GM12864 (cell line): ENCODE data around the gene TEX51.

Experiments
- DNase-seq: peaks from one replicate; pipeline ENCODE4 v3.0.0-alpha.2; 2011; ENCODE audit warnings: low read depth
- H3K4me3 ChIP-seq: 2 replicates; pipeline ENCODE4 v1.5.1; 2011; ENCODE audit warnings: mild to moderate bottlenecking, low read depth, low read length, control low read depth
- TF ChIP-seq, protein P1 (sequence below): IDR thresholded peaks from 2 replicates; pipeline ENCODE4 v1.5.1; 2011; ENCODE audit warnings: low read depth, mild to moderate bottlenecking, moderate library complexity, low read length, control low read depth, inconsistent platforms; ENCODE audit errors: missing control alignments

The TEX51 gene

GRCh38 chr2:126876631-126877030 lies 22.1 kb upstream of the TEX51 start:
- no peak for DNase-seq
- H3K4me3 ChIP-seq, result no peak overlapping the region
- TF ChIP-seq, protein P1, sequence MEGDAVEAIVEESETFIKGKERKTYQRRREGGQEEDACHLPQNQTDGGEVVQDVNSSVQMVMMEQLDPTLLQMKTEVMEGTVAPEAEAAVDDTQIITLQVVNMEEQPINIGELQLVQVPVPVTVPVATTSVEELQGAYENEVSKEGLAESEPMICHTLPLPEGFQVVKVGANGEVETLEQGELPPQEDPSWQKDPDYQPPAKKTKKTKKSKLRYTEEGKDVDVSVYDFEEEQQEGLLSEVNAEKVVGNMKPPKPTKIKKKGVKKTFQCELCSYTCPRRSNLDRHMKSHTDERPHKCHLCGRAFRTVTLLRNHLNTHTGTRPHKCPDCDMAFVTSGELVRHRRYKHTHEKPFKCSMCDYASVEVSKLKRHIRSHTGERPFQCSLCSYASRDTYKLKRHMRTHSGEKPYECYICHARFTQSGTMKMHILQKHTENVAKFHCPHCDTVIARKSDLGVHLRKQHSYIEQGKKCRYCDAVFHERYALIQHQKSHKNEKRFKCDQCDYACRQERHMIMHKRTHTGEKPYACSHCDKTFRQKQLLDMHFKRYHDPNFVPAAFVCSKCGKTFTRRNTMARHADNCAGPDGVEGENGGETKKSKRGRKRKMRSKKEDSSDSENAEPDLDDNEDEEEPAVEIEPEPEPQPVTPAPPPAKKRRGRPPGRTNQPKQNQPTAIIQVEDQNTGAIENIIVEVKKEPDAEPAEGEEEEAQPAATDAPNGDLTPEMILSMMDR, result no peak

- no peak for DNase-seq
- TF ChIP-seq, protein P1, result no peak
- H3K4me3 ChIP-seq, result no peak overlapping the region
Measured at GRCh38 chr2:126877041-126877440, 21.6 kb upstream of the TEX51 start.

- H3K4me3 ChIP-seq, result no peak overlapping the region
- TF ChIP-seq, protein P1, result no peak
- no peak for DNase-seq
Measured at GRCh38 chr2:126877861-126878565, 20.7 kb upstream of the TEX51 start.

GRCh38 chr2:126878601-126879000 lies 20.1 kb upstream of the TEX51 start:
- TF ChIP-seq, protein P1, result no peak
- no peak overlapping the region for H3K4me3 ChIP-seq
- no peak for DNase-seq

GRCh38 chr2:126879348-126880298 lies 19.1 kb upstream of the TEX51 start:
- no peak for DNase-seq
- TF ChIP-seq, protein P1, result no peak
- H3K4me3 ChIP-seq, result no peak overlapping the region

DNA sequence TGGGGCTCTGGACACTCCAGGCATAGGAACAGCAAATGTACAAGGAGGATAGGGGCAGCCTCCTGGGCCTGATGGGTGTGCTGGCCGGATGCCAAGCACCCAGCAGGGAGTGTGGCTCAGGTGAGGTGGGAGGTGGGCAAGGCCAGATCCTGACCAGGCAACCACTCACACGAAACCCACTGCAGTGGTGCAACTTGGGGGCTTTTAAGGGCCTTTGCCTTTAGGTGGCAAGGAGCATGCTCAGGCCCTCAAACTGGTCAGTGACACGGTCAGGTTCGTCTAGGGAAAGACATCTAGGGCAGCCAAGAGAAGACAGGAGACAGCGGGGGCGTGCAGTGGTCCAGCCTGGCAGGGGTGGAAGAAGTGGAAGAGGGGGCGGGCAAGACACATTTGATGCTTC lies 18.4 kb upstream of the TEX51 start:
- no peak overlapping the region for H3K4me3 ChIP-seq
- TF ChIP-seq, protein P1, result no peak
- DNase-seq, result no peak
